Measurements from ENCODE around the gene KRTAP12-3. TPM values are rescaled to one million over a fixed set of nuclear protein-coding genes. Genes with fewer than 3 reads are reported as not detected.

KRTAP12-3 gene
- total RNA-seq, 2 experiments from 2014 or later, result not detected

DNA sequence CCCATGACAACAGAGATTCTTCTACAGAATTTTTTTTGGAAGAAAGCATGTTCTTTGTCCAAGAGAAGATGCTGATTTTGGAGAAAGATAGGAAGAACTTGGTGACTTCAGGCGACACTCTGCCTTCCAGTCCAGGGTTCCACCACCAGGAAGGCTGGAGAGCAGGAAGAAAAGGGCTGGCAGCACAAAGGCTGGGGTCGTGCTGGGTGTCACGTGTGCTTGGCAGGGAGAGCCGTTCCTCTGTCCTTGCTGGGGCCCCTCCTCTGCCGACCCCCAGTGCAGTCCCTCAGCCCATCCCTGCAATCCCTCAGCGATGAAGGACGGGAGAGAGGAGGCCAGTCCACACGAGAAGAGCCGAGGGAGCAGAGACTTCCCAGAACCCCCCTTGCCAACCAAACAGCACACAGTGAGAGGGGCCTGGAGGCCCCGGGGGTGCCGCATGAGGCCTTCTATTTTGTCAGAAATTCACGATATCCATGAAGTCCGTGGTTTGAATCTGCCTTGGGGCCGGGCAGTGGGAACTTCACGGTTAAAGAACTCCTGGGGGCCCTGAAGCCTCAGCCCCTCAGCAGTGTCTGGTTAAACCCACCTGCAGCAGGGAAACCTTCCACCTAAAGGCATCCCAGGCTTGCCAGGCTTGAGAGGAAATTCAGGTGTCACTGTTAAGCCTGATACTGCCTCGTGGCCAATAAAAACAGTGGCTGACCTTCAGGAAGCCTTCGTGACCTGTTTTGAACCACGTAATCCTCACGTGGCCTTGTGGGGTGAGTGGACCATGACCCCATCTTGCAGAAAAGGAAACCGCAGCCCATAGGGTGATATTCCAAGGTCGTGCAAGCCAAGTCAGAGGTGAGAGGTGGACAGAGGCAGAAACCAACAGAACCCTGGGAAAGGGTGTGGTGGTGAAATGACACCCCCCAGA, 42.6 kb downstream of the KRTAP12-3 start:
- DNase-seq (ENCODE audit: low spot score), result no peak
- Histone ChIP-seq H3K27ac (ENCODE audit: low read depth, low read length, poor library complexity, severe bottlenecking) (no peak overlapping the region), H3K4me1 (ENCODE audit: insufficient read depth, low read length, poor library complexity, severe bottlenecking) (no peaks in the 10 kb centered on the region), H3K9me2 (ENCODE audit: insufficient read depth, low read length) (no peaks in the 10 kb centered on the region), H3K4me2 (ENCODE audit: low read length) (no peak overlapping the region), H3K9me3 (ENCODE audit: low read length) (no peaks in the 10 kb centered on the region), H4K20me1 (ENCODE audit: insufficient read depth, low read length) (no peaks in the 10 kb centered on the region), H3K79me2 (ENCODE audit: insufficient read depth, low read depth, low read length) (no peaks in the 10 kb centered on the region), H2AFZ (ENCODE audit: low read length) (no peak overlapping the region), H3K4me3 (ENCODE audit: low read depth, low read length, poor library complexity, severe bottlenecking) (no peak overlapping the region), H3K36me3 (ENCODE audit: insufficient read depth, low read length) (no peaks in the 10 kb centered on the region)
- intact Hi-C loops (cut with micrococcal nuclease; ENCODE audit: unreplicated experiment), result no loop called here
- BruUV-seq (replicated peaks), result no TSS peak
- no peak for TF ChIP-seq EZH2phosphoT487 (IDR thresholded peaks at IDR 0.05; ENCODE audit: borderline replicate concordance, low read depth, low read length)
- ChIA-PET CTCF (ENCODE audit: unreplicated experiment) (no interaction called here), POLR2A (no interaction called here)

DNA sequence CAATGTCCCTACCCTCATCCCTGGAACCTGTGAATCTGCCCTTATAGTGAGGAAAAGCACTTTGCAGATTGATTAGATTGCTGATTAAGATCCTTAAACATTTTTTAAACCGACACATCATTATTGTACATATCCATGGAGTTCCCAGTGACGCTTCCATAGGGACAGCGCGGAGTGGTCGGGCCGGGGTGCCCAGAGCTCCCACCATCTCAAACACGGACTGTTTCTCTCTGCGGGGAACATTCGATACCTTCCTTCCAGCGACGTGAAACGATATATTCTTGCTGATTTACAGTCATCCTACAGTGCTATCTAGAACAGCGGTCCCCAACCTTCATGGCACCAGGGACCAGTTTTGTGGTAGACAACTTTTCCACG, 43.3 kb downstream of the KRTAP12-3 start:
- BruUV-seq (replicated peaks), result no TSS peak
- Histone ChIP-seq H3K4me1 (ENCODE audit: insufficient read depth, low read length, poor library complexity, severe bottlenecking) (no peaks in the 10 kb centered on the region), H3K4me3 (ENCODE audit: low read depth, low read length, poor library complexity, severe bottlenecking) (no peak overlapping the region), H3K9me3 (ENCODE audit: low read length) (no peaks in the 10 kb centered on the region), H2AFZ (ENCODE audit: low read length) (no peak overlapping the region), H3K4me2 (ENCODE audit: low read length) (no peak overlapping the region), H3K79me2 (ENCODE audit: insufficient read depth, low read depth, low read length) (no peaks in the 10 kb centered on the region), H3K9me2 (ENCODE audit: insufficient read depth, low read length) (no peaks in the 10 kb centered on the region), H3K36me3 (ENCODE audit: insufficient read depth, low read length) (no peaks in the 10 kb centered on the region), H4K20me1 (ENCODE audit: insufficient read depth, low read length) (no peaks in the 10 kb centered on the region), H3K27ac (ENCODE audit: low read depth, low read length, poor library complexity, severe bottlenecking) (no peak overlapping the region)
- ChIA-PET POLR2A (interaction anchor here (0.6 kb wide), 1 partner anchor 106 kb away, joined by 8 read pairs; no protein-coding TSS in a partner anchor), CTCF (ENCODE audit: unreplicated experiment) (no interaction called here)
- DNase-seq (ENCODE audit: low spot score), result no peak
- intact Hi-C loops (cut with micrococcal nuclease; ENCODE audit: unreplicated experiment), result no loop called here
- TF ChIP-seq EZH2phosphoT487 (IDR thresholded peaks at IDR 0.05; ENCODE audit: borderline replicate concordance, low read depth, low read length), result no peak
- TF ChIP-seq, protein P1, sequence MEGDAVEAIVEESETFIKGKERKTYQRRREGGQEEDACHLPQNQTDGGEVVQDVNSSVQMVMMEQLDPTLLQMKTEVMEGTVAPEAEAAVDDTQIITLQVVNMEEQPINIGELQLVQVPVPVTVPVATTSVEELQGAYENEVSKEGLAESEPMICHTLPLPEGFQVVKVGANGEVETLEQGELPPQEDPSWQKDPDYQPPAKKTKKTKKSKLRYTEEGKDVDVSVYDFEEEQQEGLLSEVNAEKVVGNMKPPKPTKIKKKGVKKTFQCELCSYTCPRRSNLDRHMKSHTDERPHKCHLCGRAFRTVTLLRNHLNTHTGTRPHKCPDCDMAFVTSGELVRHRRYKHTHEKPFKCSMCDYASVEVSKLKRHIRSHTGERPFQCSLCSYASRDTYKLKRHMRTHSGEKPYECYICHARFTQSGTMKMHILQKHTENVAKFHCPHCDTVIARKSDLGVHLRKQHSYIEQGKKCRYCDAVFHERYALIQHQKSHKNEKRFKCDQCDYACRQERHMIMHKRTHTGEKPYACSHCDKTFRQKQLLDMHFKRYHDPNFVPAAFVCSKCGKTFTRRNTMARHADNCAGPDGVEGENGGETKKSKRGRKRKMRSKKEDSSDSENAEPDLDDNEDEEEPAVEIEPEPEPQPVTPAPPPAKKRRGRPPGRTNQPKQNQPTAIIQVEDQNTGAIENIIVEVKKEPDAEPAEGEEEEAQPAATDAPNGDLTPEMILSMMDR (conservative IDR thresholded peaks at IDR 0.05; ENCODE audit: low read length), result no peak

DNA sequence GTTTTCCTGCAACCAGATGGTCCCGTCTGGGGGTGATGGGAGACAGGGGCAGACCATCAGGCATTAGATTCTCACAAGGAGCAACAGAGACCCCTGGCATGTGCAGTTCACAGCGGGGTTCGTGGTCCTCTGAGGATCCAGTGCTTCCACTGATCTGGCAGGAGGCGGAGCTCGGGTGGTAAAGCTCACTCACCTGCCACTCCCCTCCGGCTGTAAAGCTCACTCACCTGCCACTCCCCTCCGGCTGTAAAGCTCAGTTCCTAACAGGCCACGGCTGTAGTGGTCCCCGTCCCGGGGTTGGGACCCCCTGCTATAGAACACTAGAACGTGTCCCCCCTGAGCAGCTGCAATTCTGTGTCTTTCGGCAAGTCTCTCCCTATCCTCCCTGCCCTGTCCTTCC, 43.8 kb downstream of the KRTAP12-3 start:
- no peaks in the 10 kb centered on the region for H3K9me3 ChIP-seq (ENCODE audit: low read length)
- no peak overlapping the region for H3K4me3 ChIP-seq (ENCODE audit: low read depth, low read length, poor library complexity, severe bottlenecking)
- no peaks in the 10 kb centered on the region for H3K9me2 ChIP-seq (ENCODE audit: insufficient read depth, low read length)
- CTCF ChIA-PET (ENCODE audit: unreplicated experiment), result no interaction called here
- DNase-seq (ENCODE audit: low spot score), result no peak
- no peaks in the 10 kb centered on the region for H4K20me1 ChIP-seq (ENCODE audit: insufficient read depth, low read length)
- no peaks in the 10 kb centered on the region for H3K4me1 ChIP-seq (ENCODE audit: insufficient read depth, low read length, poor library complexity, severe bottlenecking)
- no peak overlapping the region for H2AFZ ChIP-seq (ENCODE audit: low read length)
- no peak overlapping the region for H3K4me2 ChIP-seq (ENCODE audit: low read length)
- H3K79me2 ChIP-seq (ENCODE audit: insufficient read depth, low read depth, low read length), result no peaks in the 10 kb centered on the region
- H3K27ac ChIP-seq (ENCODE audit: low read depth, low read length, poor library complexity, severe bottlenecking), result no peak overlapping the region
- TF ChIP-seq EZH2phosphoT487 (IDR thresholded peaks at IDR 0.05; ENCODE audit: borderline replicate concordance, low read depth, low read length), result no peak
- TF ChIP-seq, protein P1 (conservative IDR thresholded peaks at IDR 0.05; ENCODE audit: low read length), result no peak
- H3K36me3 ChIP-seq (ENCODE audit: insufficient read depth, low read length), result no peaks in the 10 kb centered on the region
- POLR2A ChIA-PET, result interaction anchor here (0.6 kb wide), 1 partner anchor 107 kb away, joined by 8 read pairs; no protein-coding TSS in a partner anchor
- intact Hi-C loops (cut with micrococcal nuclease; ENCODE audit: unreplicated experiment), result no loop called here
- no TSS peak for BruUV-seq (replicated peaks)

Measured in OCI-LY7 (cell line).